ENCODE results near the gene LYSMD3. TPM values are rescaled to one million over a fixed set of nuclear protein-coding genes. Genes with fewer than 3 reads are reported as not detected.

The LYSMD3 gene
- total RNA-seq, 2 donors from 2014 or later = 20.4 to 32.0 TPM

- no peaks in the 10 kb centered on the region for H3K36me3 ChIP-seq
- TF ChIP-seq CTCF (IDR thresholded peaks at IDR 0.05) = no peak
- H3K4me3 ChIP-seq = no peak overlapping the region
- no peaks in the 10 kb centered on the region for H3K27me3 ChIP-seq
- H3K9ac ChIP-seq (ENCODE audit: low read depth in 2 of 2, low read length in 2 of 2) = no peak overlapping the region
- no peaks in the 10 kb centered on the region for H3K4me1 ChIP-seq
- no peak overlapping the region for H3K27ac ChIP-seq
- intact Hi-C loops (cut with DNase I) = no loop called here
- peak; percentile 79 for DNase-seq
- no peaks in the 10 kb centered on the region for H3K9me3 ChIP-seq
Observed at GRCh38 chr5:90548069-90548593, 18.7 kb upstream of the LYSMD3 start.

- no peak for DNase-seq
Observed at GRCh38 chr5:90547072-90547536, 17.7 kb upstream of the LYSMD3 start.

GRCh38 chr5:90546216-90546837 lies 16.9 kb upstream of the LYSMD3 start:
- no peak for TF ChIP-seq CTCF (IDR thresholded peaks at IDR 0.05)
- Histone ChIP-seq H3K9me3 (no peaks in the 10 kb centered on the region), H3K27ac (no peak overlapping the region), H3K9ac (ENCODE audit: low read depth in 2 of 2, low read length in 2 of 2) (no peak overlapping the region), H3K36me3 (no peaks in the 10 kb centered on the region), H3K27me3 (no peaks in the 10 kb centered on the region), H3K4me1 (no peaks in the 10 kb centered on the region), H3K4me3 (no peak overlapping the region)
- intact Hi-C loops (cut with DNase I) = no loop called here
- DNase-seq = no peak

More at GRCh38 chr5:90547072-90547536, 17.7 kb upstream of the LYSMD3 start:
- Histone ChIP-seq H3K36me3 (no peaks in the 10 kb centered on the region), H3K27me3 (no peaks in the 10 kb centered on the region), H3K27ac (no peak overlapping the region), H3K4me3 (no peak overlapping the region), H3K9me3 (no peaks in the 10 kb centered on the region), H3K9ac (ENCODE audit: low read depth in 2 of 2, low read length in 2 of 2) (no peak overlapping the region), H3K4me1 (no peaks in the 10 kb centered on the region)
- intact Hi-C loops (cut with DNase I) = no loop called here
- no peak for TF ChIP-seq CTCF (IDR thresholded peaks at IDR 0.05)

- Histone ChIP-seq H3K27ac (no peak overlapping the region), H3K36me3 (no peaks in the 10 kb centered on the region), H3K4me1 (no peaks in the 10 kb centered on the region), H3K9me3 (no peaks in the 10 kb centered on the region), H3K9ac (ENCODE audit: low read depth in 2 of 2, low read length in 2 of 2) (no peak overlapping the region), H3K27me3 (no peaks in the 10 kb centered on the region), H3K4me3 (no peak overlapping the region)
- intact Hi-C loops (cut with DNase I) = no loop called here
- no peak for TF ChIP-seq CTCF (IDR thresholded peaks at IDR 0.05)
- no peak for DNase-seq
Observed at GRCh38 chr5:90545511-90545910, 16.1 kb upstream of the LYSMD3 start.

GRCh38 chr5:90542827-90543519 lies 13.6 kb upstream of the LYSMD3 start:
- TF ChIP-seq CTCF (IDR thresholded peaks at IDR 0.05) = no peak
- intact Hi-C loops (cut with DNase I) = no loop called here
- Histone ChIP-seq H3K27ac (no peak overlapping the region), H3K9me3 (no peaks in the 10 kb centered on the region), H3K27me3 (no peaks in the 10 kb centered on the region), H3K36me3 (no peaks in the 10 kb centered on the region), H3K4me3 (no peak overlapping the region), H3K4me1 (no peaks in the 10 kb centered on the region), H3K9ac (ENCODE audit: low read depth in 2 of 2, low read length in 2 of 2) (no peak overlapping the region)
- DNase-seq = no peak

Measured in colonic mucosa (tissue), 4 donors.